ENCODE measurements around the gene PAX5. TPM values are rescaled to one million over a fixed set of nuclear protein-coding genes. Genes with fewer than 3 reads are reported as not detected.
"Not testable (repeated sequence)": the region's sequence is repeated elsewhere in the genome, so short reads cannot be mapped to it uniquely, and the experiment has no call there.

Gene PAX5
- polyA plus RNA-seq, 4 donors = under 0.01 to 1.1 (median 0.22) TPM; not detected in 1

DNA sequence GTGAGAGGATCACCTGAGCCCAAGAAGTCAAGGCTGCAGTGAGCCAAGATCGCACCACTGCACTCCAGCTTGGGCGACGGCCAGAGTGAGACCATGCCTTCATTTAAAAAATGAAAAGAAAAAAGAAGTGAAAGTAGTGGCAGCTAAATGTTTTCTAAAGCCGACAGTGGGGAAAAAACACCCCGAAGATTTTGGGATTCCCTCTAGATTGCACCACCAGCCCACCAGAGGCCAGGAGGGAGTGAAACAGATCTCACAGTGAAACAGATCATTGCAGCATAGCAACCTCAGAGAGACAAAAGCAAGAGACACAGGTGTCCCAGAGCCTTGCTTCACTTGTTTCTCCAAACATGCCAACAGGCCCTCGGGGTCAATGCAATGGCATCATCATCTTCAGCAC, 156.8 kb downstream of the PAX5 start:
- Histone ChIP-seq H3K4me3 (ENCODE audit: low read depth in 1 of 3, low read length in 3 of 3) (no peak overlapping the region), H3K9me3 (ENCODE audit: control insufficient read depth in 2 of 2, insufficient read depth in 1 of 2, low read depth in 1 of 2, low read length in 1 of 2) (no peaks in the 10 kb centered on the region), H3K27ac (ENCODE audit: low read depth in 1 of 3, low read length in 2 of 3) (no peak overlapping the region), H3K4me1 (ENCODE audit: control insufficient read depth in 3 of 3, insufficient read depth in 2 of 3, low read depth in 1 of 3, low read length in 2 of 3) (no peaks in the 10 kb centered on the region), H3K27me3 (ENCODE audit: control insufficient read depth in 3 of 3, insufficient read depth in 3 of 3, low read length in 3 of 3) (peaks cover 0 to 2% (median 0%) of the 10 kb centered on the region in 3 donors), H3K36me3 (ENCODE audit: control insufficient read depth in 3 of 3, insufficient read depth in 2 of 3, low read depth in 1 of 3, low read length in 3 of 3) (no peaks in the 10 kb centered on the region)
- FAIRE-seq (no peak), DNase-seq (no peak)
- whole genome bisulfite sequencing, 3 donors = 83 to 92% (median 89%) methylated on average over 6 of the region's 6 CpGs

DNA sequence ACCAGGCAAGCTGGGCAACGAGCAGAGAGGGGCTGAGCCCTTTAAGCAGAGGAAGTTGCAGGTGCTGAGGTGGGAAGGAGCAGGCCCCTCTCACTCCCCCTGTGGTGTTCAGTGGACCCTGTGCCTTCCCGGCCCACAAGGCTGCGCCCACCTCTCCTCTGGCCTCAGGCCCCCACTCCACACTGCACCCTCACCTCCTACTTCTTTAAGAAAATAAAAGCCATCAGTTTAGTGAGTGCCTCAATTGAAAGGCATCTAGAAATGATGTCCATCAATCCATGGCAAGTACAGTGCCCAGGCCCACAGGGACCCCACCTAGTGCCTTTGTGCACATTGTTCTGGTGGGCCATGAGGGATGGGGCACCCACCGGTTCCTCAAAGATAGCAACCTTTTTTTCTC, 158.0 kb downstream of the PAX5 start:
- Histone ChIP-seq H3K27ac (ENCODE audit: low read depth in 1 of 3, low read length in 2 of 3) (no peak overlapping the region), H3K36me3 (ENCODE audit: control insufficient read depth in 3 of 3, insufficient read depth in 2 of 3, low read depth in 1 of 3, low read length in 3 of 3) (no peaks in the 10 kb centered on the region), H3K9me3 (ENCODE audit: control insufficient read depth in 2 of 2, insufficient read depth in 1 of 2, low read depth in 1 of 2, low read length in 1 of 2) (no peaks in the 10 kb centered on the region), H3K27me3 (ENCODE audit: control insufficient read depth in 3 of 3, insufficient read depth in 3 of 3, low read length in 3 of 3) (peaks cover 0 to 2% (median 0%) of the 10 kb centered on the region in 3 donors), H3K4me1 (ENCODE audit: control insufficient read depth in 3 of 3, insufficient read depth in 2 of 3, low read depth in 1 of 3, low read length in 2 of 3) (no peaks in the 10 kb centered on the region), H3K4me3 (ENCODE audit: low read depth in 1 of 3, low read length in 3 of 3) (no peak overlapping the region)
- FAIRE-seq (no peak), DNase-seq (no peak)
- WGBS, 3 donors = 76 to 78% (median 77%) methylated on average over 4 of the region's 4 CpGs

DNA sequence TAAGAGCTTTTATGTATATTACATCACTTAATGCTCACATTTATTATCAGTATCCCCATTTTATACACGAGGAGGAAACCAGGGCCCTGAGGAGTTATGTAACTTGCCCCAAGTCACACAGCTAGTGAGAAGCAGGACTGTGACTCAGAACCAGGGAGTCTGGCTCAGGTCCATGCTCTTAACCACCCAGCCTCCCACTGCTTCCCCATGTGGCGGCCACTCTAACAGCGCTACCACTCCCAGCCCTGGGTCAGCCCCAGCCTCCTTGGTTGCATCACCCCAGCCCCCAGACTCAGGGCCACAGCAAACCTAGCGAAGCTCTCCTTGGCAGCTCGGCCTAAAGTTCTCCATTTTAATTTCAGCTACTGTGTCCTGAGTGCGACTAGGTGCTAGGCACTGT, 159.1 kb downstream of the PAX5 start:
- Histone ChIP-seq H3K36me3 (ENCODE audit: control insufficient read depth in 3 of 3, insufficient read depth in 2 of 3, low read depth in 1 of 3, low read length in 3 of 3) (no peaks in the 10 kb centered on the region), H3K4me3 (ENCODE audit: low read depth in 1 of 3, low read length in 3 of 3) (no peak overlapping the region), H3K27ac (ENCODE audit: low read depth in 1 of 3, low read length in 2 of 3) (no peak overlapping the region), H3K9me3 (ENCODE audit: control insufficient read depth in 2 of 2, insufficient read depth in 1 of 2, low read depth in 1 of 2, low read length in 1 of 2) (no peaks in the 10 kb centered on the region), H3K27me3 (ENCODE audit: control insufficient read depth in 3 of 3, insufficient read depth in 3 of 3, low read length in 3 of 3) (peaks cover 0 to 2% (median 0%) of the 10 kb centered on the region in 3 donors), H3K4me1 (ENCODE audit: control insufficient read depth in 3 of 3, insufficient read depth in 2 of 3, low read depth in 1 of 3, low read length in 2 of 3) (no peaks in the 10 kb centered on the region)
- FAIRE-seq (no peak), DNase-seq (no peak)
- 84 to 87% (median 86%) methylated on average over 6 of the region's 6 CpGs for WGBS, 3 donors

DNA sequence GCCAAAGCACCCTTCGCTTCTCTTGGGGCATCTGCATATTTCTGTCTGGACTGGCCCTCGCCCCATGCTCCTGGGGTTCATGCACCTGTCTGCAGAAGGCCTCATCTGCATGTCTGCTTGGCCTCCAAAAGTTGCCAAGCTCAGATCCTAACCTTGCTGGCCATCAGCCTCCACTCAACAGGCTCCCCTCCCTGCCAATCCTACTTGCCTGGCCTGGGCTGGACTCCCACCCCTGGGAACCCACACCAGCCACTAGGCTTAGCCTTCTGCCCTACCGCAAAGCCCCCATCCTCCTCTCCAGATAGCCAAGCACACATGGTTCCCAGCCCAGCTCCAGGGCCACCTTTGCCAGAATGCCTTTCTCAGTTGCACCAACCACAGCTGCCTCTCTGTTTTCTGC, 159.8 kb downstream of the PAX5 start:
- WGBS, 3 donors = 83 to 86% (median 86%) methylated on average over 3 of the region's 3 CpGs
- FAIRE-seq (no peak), DNase-seq (no peak)
- Histone ChIP-seq H3K27me3 (ENCODE audit: control insufficient read depth in 3 of 3, insufficient read depth in 3 of 3, low read length in 3 of 3) (peaks cover 0 to 2% (median 0%) of the 10 kb centered on the region in 3 donors), H3K4me1 (ENCODE audit: control insufficient read depth in 3 of 3, insufficient read depth in 2 of 3, low read depth in 1 of 3, low read length in 2 of 3) (no peaks in the 10 kb centered on the region), H3K4me3 (ENCODE audit: low read depth in 1 of 3, low read length in 3 of 3) (no peak overlapping the region), H3K9me3 (ENCODE audit: control insufficient read depth in 2 of 2, insufficient read depth in 1 of 2, low read depth in 1 of 2, low read length in 1 of 2) (no peaks in the 10 kb centered on the region), H3K36me3 (ENCODE audit: control insufficient read depth in 3 of 3, insufficient read depth in 2 of 3, low read depth in 1 of 3, low read length in 3 of 3) (no peaks in the 10 kb centered on the region), H3K27ac (ENCODE audit: low read depth in 1 of 3, low read length in 2 of 3) (no peak overlapping the region)

DNA sequence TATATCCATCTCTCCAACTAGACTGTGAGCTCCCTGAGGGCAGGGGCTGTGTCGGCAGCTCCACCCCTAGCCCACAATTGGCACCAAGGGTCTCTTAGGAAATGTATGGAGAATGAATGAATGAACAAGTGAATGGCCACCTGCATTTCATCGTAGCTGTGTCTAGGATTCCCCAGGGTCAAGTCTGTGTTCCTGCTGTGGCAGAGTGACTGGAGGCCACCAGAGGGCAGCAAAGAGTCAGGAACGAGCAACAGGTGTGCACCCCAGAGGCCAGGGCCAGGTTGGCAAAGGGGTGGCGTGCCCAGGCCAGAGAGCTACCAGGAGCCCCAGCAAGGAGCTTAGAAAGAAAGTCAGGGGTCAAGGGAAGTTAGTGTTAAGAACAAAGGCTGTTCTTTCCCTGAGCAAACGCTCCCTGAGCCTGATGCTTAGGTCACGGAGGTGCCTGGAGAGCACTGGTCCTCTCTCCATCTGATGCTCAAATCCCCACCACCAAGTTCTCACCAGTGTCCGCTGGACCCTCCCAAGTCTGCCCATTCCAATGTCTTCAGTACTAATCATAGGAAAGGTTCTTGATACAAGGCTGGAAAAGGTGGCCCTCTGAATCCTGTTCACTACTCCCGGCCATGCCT, 160.7 kb downstream of the PAX5 start:
- peak; percentile 73 for DNase-seq
- Histone ChIP-seq H3K4me1 (ENCODE audit: control insufficient read depth in 3 of 3, insufficient read depth in 2 of 3, low read depth in 1 of 3, low read length in 2 of 3) (no peaks in the 10 kb centered on the region), H3K4me3 (ENCODE audit: low read depth in 1 of 3, low read length in 3 of 3) (no peak overlapping the region), H3K36me3 (ENCODE audit: control insufficient read depth in 3 of 3, insufficient read depth in 2 of 3, low read depth in 1 of 3, low read length in 3 of 3) (no peaks in the 10 kb centered on the region), H3K9me3 (ENCODE audit: control insufficient read depth in 2 of 2, insufficient read depth in 1 of 2, low read depth in 1 of 2, low read length in 1 of 2) (no peaks in the 10 kb centered on the region), H3K27me3 (ENCODE audit: control insufficient read depth in 3 of 3, insufficient read depth in 3 of 3, low read length in 3 of 3) (peaks cover 0 to 2% (median 0%) of the 10 kb centered on the region in 3 donors), H3K27ac (ENCODE audit: low read depth in 1 of 3, low read length in 2 of 3) (no peak overlapping the region)
- 49% methylated on average over 8 of the region's 8 CpGs for WGBS, 3 donors
- FAIRE-seq = no peak

DNA sequence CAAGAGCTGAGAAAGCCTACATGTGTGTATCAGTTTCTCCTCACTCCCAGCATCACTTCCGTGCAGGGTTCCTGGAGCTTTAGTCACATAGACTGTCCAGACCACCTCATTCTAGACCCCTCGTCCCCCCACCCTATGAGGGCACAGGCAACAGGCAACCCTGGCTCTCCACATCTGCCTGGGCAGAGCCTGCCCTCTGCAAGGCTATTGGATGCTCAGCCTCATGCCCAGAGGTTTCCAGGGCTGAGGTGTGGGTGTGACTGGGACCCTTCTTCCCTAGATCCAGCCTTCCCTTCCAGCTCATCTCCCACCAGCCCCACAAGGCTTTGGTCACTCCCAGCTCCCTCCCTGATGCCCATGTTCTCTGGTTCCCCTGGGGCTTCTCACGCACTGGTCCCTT, 161.4 kb downstream of the PAX5 start:
- DNase-seq = no peak
- no peak overlapping the region for H3K4me3 ChIP-seq (ENCODE audit: low read depth in 1 of 3, low read length in 3 of 3)

DNA sequence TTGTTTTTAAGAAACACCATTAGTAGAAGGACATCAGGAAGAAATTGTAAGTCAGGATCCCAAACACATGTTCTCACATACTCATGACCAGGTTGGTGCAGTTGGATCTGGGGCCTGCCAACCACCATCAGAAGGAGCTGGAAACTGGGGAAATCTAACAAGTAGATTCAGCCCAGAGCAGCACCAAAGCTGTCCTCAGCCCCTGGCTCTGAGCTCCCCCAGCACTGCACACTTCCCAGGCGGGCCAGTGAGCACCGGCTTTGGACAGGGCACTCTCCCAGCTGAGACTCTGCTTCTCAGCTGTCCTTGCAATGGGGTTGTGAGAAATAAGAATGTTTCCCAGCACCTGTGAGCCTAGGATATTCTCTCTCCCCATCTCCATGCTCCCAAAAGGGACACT, 162.5 kb downstream of the PAX5 start:
- 88 to 96% (median 92%) methylated on average over 2 of the region's 2 CpGs for WGBS, 3 donors
- FAIRE-seq (no peak), DNase-seq (no peak)

More for the DNA sequence above, 161.4 kb downstream of the PAX5 start:
- 68 to 74% (median 69%) methylated on average over 3 of the region's 3 CpGs for WGBS, 3 donors
- no peak overlapping the region for H3K27ac ChIP-seq (ENCODE audit: low read depth in 1 of 3, low read length in 2 of 3)
- peaks cover 0 to 5% (median 0%) of the 10 kb centered on the region in 3 donors for H3K27me3 ChIP-seq (ENCODE audit: control insufficient read depth in 3 of 3, insufficient read depth in 3 of 3, low read length in 3 of 3)
- no peaks in the 10 kb centered on the region for H3K9me3 ChIP-seq (ENCODE audit: control insufficient read depth in 2 of 2, insufficient read depth in 1 of 2, low read depth in 1 of 2, low read length in 1 of 2)
- FAIRE-seq = no peak
- peaks cover 0 to 2% (median 0%) of the 10 kb centered on the region in 3 donors for H3K4me1 ChIP-seq (ENCODE audit: control insufficient read depth in 3 of 3, insufficient read depth in 2 of 3, low read depth in 1 of 3, low read length in 2 of 3)
- H3K36me3 ChIP-seq (ENCODE audit: control insufficient read depth in 3 of 3, insufficient read depth in 2 of 3, low read depth in 1 of 3, low read length in 3 of 3) = no peaks in the 10 kb centered on the region

DNA sequence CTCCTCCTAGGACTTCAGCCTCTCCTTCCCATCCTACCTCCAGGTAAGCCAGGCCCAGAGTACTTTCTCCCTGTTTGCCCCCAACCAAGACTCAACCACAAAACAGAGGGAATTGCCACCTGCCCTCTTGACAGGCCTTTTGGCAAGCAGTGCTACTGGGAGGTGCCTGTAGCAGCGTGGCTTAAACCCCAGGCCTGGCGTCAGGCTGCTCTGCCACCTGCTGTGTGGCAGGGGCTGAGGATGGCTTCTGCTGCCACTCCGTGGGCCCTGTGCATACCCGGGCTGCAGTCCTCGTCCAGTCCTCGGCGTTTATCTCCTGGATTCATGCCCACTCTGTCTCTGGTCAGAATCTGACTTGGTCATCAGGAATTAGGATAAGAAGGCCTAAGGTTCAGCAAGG, 163.1 kb downstream of the PAX5 start:
- Histone ChIP-seq H3K27ac (ENCODE audit: low read depth in 1 of 3, low read length in 2 of 3) (no peak overlapping the region), H3K9me3 (ENCODE audit: control insufficient read depth in 2 of 2, insufficient read depth in 1 of 2, low read depth in 1 of 2, low read length in 1 of 2) (no peaks in the 10 kb centered on the region), H3K27me3 (ENCODE audit: control insufficient read depth in 3 of 3, insufficient read depth in 3 of 3, low read length in 3 of 3) (peaks cover 0 to 5% (median 0%) of the 10 kb centered on the region in 3 donors), H3K4me3 (ENCODE audit: low read depth in 1 of 3, low read length in 3 of 3) (no peak overlapping the region), H3K36me3 (ENCODE audit: control insufficient read depth in 3 of 3, insufficient read depth in 2 of 3, low read depth in 1 of 3, low read length in 3 of 3) (no peaks in the 10 kb centered on the region), H3K4me1 (ENCODE audit: control insufficient read depth in 3 of 3, insufficient read depth in 2 of 3, low read depth in 1 of 3, low read length in 2 of 3) (peaks cover 0 to 10% (median 0%) of the 10 kb centered on the region in 3 donors)
- peak in 1 of 2 donors; percentile 15 for DNase-seq
- whole genome bisulfite sequencing, 3 donors = 22 to 37% (median 26%) methylated on average over 7 of the region's 7 CpGs
- FAIRE-seq = no peak

More for the DNA sequence above, 162.5 kb downstream of the PAX5 start:
- no peak overlapping the region for H3K27ac ChIP-seq (ENCODE audit: low read depth in 1 of 3, low read length in 2 of 3)
- H3K4me1 ChIP-seq (ENCODE audit: control insufficient read depth in 3 of 3, insufficient read depth in 2 of 3, low read depth in 1 of 3, low read length in 2 of 3) = peaks cover 0 to 10% (median 0%) of the 10 kb centered on the region in 3 donors
- H3K4me3 ChIP-seq (ENCODE audit: low read depth in 1 of 3, low read length in 3 of 3) = no peak overlapping the region
- H3K36me3 ChIP-seq (ENCODE audit: control insufficient read depth in 3 of 3, insufficient read depth in 2 of 3, low read depth in 1 of 3, low read length in 3 of 3) = no peaks in the 10 kb centered on the region
- H3K27me3 ChIP-seq (ENCODE audit: control insufficient read depth in 3 of 3, insufficient read depth in 3 of 3, low read length in 3 of 3) = peaks cover 0 to 5% (median 0%) of the 10 kb centered on the region in 3 donors
- H3K9me3 ChIP-seq (ENCODE audit: control insufficient read depth in 2 of 2, insufficient read depth in 1 of 2, low read depth in 1 of 2, low read length in 1 of 2) = no peaks in the 10 kb centered on the region

DNA sequence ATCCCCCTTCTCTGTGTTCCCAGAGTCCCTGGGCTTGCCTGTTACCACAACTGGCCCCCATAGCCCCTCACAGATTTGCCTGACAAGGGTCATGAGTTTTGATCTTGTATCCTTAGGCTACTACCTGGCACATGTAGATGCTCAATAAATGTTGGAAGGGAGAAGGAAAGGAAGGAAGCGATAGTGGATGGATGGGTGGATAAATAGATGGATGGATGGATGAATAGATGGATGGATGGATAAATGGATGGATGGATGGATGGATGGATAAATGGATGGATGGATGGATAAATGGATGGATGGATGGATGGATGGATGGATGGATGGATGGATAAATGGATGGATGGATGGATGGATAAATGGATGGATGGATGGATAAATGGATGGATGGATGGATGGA, 164.5 kb downstream of the PAX5 start:
- not testable (repeated sequence) for DNase-seq; H3K27ac ChIP-seq (ENCODE audit: low read depth in 1 of 3, low read length in 2 of 3); H3K27me3 ChIP-seq (ENCODE audit: control insufficient read depth in 3 of 3, insufficient read depth in 3 of 3, low read length in 3 of 3); H3K36me3 ChIP-seq (ENCODE audit: control insufficient read depth in 3 of 3, insufficient read depth in 2 of 3, low read depth in 1 of 3, low read length in 3 of 3); H3K4me3 ChIP-seq (ENCODE audit: low read depth in 1 of 3, low read length in 3 of 3); H3K9me3 ChIP-seq (ENCODE audit: control insufficient read depth in 2 of 2, insufficient read depth in 1 of 2, low read depth in 1 of 2, low read length in 1 of 2); FAIRE-seq
- 96 to 100% (median 97%) methylated on average over 1 of the region's 1 CpG for whole genome bisulfite sequencing, 3 donors
- peaks cover 0 to 10% (median 0%) of the 10 kb centered on the region in 3 donors for H3K4me1 ChIP-seq (ENCODE audit: control insufficient read depth in 3 of 3, insufficient read depth in 2 of 3, low read depth in 1 of 3, low read length in 2 of 3)
